Measurements from ENCODE around the gene HBP1.
A peak's percentile ranks its signal among the peaks of the same experiment; 100 is the strongest.

The HBP1 gene

DNA sequence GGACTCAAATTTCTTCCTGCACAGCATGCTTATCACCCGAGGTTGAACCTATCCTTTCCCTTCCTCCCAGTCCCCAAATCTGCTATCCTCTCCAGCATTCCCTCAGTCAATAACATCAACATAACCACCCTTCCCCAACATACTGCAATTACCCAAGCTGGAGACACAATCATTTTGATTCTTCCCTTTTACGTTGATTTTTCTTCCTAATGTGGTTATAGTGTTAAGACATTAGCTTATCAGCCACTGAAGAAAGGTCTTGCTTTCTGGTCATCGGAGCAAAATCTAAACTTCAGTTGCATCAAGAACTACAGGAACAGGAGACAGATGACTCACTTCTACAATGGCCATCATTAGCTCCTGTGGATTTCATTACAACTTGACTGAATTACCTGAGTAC, 3.5 kb upstream of the HBP1 start:
- no peak overlapping the region for H3K4me3 ChIP-seq (ENCODE audit: low read depth, low read length)
- no peak for TF ChIP-seq CTCF (conservative IDR thresholded peaks at IDR 0.05; ENCODE audit: low read depth, low read length)
- DNase-seq (ENCODE audit: low read depth): no peak

GRCh38 chr7:107166736-107167426, 1.9 kb upstream of the HBP1 start:
- H3K4me3 ChIP-seq (ENCODE audit: low read depth, low read length): peak overlapping the region; percentile 64
- no peak for DNase-seq (ENCODE audit: low read depth)
- TF ChIP-seq CTCF (conservative IDR thresholded peaks at IDR 0.05; ENCODE audit: low read depth, low read length): no peak

DNA sequence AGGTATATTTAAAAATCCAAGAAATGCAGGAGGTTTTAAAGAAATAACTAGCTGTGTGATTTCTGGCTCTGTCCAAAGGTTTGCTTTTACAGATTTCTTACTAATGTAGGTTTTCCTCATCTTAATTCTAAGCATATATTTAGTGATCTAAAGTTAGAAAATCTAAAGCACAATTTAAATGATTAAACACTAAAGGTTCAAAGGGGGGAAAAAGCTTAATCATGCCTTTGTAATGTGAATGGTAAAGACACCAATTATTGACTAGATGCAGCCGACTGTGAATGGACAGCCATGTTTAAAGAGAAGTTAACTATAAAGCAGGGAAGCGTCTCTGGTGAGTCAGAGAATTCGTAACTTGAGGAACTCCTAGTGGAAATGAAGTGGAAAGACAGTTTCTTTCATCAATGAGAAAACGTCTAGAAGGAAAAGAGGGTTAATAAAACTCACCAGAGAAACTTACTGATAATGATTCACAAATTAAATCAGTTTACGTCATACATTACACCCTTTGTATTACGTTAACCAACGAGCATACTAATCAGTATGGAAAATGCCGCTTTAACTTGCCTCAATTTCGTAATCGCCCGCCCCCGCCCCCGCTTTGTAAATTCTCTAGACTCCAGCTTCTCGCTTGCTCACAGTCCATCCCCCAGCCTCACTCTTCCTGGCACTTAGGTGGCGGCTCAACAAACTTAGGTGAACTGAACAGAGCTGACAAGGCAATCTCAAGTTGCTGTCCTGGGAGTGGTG, 1.1 kb upstream of the HBP1 start:
- TF ChIP-seq CTCF (conservative IDR thresholded peaks at IDR 0.05; ENCODE audit: low read depth, low read length): peak; percentile 41
- peak overlapping the region; percentile 64 for H3K4me3 ChIP-seq (ENCODE audit: low read depth, low read length)
- peak; percentile 93 for DNase-seq (ENCODE audit: low read depth)

DNA sequence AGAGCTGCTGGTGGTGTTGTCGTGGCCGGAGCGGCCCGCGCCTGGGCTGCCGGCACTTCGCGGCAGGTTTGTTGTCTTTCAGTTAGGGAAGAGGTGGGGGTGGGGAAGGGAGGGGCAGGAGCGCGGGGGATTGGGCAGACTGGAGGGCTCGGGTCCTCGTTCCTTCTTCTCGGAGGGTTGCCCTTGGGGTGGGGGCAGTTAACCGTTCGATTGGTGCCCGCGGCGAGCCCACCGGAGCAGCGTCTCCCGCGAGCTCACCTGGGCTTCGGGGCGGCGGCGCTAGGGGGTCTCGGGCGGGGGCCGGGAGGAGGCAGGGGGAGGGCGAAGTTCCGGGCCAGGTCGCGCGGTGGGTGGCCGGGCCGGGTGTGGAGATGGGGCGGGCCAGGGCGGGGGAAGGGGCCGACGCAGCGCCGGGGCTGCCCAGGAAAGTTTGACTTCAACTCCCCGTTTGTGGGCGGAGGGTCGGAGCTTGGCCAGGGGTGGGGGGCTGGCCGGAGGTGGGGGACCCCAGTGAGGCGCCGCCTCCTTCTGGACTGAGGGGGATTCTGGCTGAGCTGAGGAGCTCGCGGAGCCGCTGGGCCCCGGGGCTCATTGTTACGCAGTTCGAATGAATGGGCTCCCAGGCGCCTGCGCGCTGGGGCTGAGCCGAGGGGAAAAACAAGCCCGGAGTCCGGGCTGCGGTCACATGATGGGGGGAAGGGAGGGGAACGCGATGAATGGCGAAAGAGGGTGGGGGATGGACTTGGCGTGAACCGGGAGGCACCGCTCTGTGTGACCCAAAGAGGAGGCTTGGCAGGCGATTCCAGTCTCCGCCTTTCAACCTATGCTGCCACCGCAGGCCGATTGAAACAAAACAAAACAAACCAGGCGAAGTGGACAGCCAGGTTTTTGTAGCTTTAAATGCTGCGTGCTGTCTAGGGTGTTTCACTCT, 582 bp downstream of the HBP1 start:
- H3K4me3 ChIP-seq (ENCODE audit: low read depth, low read length): peak overlapping the region; percentile 92
- DNase-seq (ENCODE audit: low read depth): peak; percentile 99
- peak; percentile 19 for TF ChIP-seq CTCF (conservative IDR thresholded peaks at IDR 0.05; ENCODE audit: low read depth, low read length)

DNA sequence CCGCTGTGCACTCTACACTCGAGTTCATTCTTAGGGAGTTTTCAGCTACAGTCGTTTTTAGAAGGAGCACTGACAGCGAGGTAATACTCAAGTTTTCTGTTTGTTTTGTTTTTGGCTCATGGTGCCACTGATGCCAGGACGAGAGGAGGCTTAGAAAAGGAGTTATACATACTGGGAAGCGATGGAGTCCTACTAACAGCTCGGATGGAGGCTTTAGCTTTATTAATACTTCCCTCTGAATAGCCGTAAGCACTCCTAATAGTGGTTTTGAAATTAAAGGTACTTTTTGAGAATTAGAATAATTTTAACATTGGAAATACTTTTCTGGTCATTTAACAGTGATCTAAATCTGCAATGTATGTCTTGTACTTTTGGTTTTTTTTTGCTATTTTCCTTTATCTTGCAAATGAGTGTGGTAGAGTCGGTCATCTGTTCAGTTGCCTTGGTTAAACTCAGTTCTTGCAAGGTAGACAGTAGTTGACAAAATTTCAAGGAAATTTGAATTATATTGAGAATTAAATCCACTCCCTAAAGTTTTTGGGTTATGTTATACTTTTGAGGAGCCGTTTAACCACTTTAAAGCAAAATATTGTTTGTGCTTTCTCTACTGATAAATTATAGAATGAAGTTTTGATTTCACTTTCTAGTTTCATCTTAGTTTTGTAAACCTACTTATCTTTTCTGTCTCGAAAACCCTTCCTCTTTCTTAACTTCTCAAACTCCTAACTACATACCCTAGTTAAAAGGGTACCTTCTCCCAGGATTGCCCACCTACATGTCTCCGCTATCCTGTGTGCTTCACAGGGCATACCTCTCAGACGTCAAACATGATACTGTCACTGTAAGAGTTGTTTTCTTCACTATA, 1.5 kb downstream of the HBP1 start:
- TF ChIP-seq CTCF (conservative IDR thresholded peaks at IDR 0.05; ENCODE audit: low read depth, low read length): no peak
- DNase-seq (ENCODE audit: low read depth): no peak
- H3K4me3 ChIP-seq (ENCODE audit: low read depth, low read length): peak overlapping the region; percentile 92

- DNase-seq (ENCODE audit: low read depth): no peak
- no peak for TF ChIP-seq CTCF (conservative IDR thresholded peaks at IDR 0.05; ENCODE audit: low read depth, low read length)
These were observed 2.7 kb downstream of the HBP1 start for GRCh38 chr7:107171496-107171895.

More at GRCh38 chr7:107171496-107171895, 2.7 kb downstream of the HBP1 start:
- no peak overlapping the region for H3K4me3 ChIP-seq (ENCODE audit: low read depth, low read length)

Measured in choroid plexus epithelial cell (primary cell).